ENCODE results near the gene ATP11B. TPM values are rescaled to one million over a fixed set of nuclear protein-coding genes. Genes with fewer than 3 reads are reported as not detected.

Gene ATP11B
- total RNA-seq, 2 experiments from 2014 or later, result 64.6 to 86.7 TPM

GRCh38 chr3:182896553-182896952, 103.2 kb downstream of the ATP11B start:
- CTCF ChIA-PET, result interaction anchor here (0.9 kb wide), 1 partner anchor 13 kb away, joined by 3 read pairs; no protein-coding TSS in a partner anchor
- POLR2A ChIA-PET, result no interaction called here
- intact Hi-C loops (cut with DNase I, micrococcal nuclease), result no loop called here
- H3K36me3 Mint-ChIP-seq (ENCODE audit: low read depth), result peaks cover 20% of the 10 kb centered on the region
- H3K4me1 Mint-ChIP-seq, result no peaks in the 10 kb centered on the region
- H3K4me3 Mint-ChIP-seq, result no peak overlapping the region
- DNase-seq (no peak), ATAC-seq (no peak)
- no peak overlapping the region for H3K27ac Mint-ChIP-seq
- H3K27me3 Mint-ChIP-seq, result no peaks in the 10 kb centered on the region
- H3K9me3 Mint-ChIP-seq (ENCODE audit: low read depth), result no peaks in the 10 kb centered on the region

- ATAC-seq (no peak), DNase-seq (no peak)
- Mint-ChIP-seq H3K9me3 (ENCODE audit: low read depth) (no peaks in the 10 kb centered on the region), H3K4me3 (no peak overlapping the region), H3K36me3 (ENCODE audit: low read depth) (peaks cover 22% of the 10 kb centered on the region), H3K27ac (no peak overlapping the region), H3K4me1 (no peaks in the 10 kb centered on the region), H3K27me3 (no peaks in the 10 kb centered on the region)
- intact Hi-C loops (cut with DNase I, micrococcal nuclease), result loop anchor here in 1 of 2 experiments (10.0 kb wide), 1 partner anchor 187 kb away; no protein-coding TSS in a partner anchor
- ChIA-PET CTCF (interaction anchor here (0.6 to 1.3 kb wide), 2 partner anchors 47 to 184 kb away, joined by 3 to 4 read pairs; no protein-coding TSS in a partner anchor), POLR2A (no interaction called here)
These were observed 108.9 kb downstream of the ATP11B start for GRCh38 chr3:182902236-182902635.

GRCh38 chr3:182904164-182904563, 110.9 kb downstream of the ATP11B start:
- Mint-ChIP-seq H3K9me3 (ENCODE audit: low read depth) (no peaks in the 10 kb centered on the region), H3K27me3 (no peaks in the 10 kb centered on the region), H3K36me3 (ENCODE audit: low read depth) (peaks cover 19% of the 10 kb centered on the region), H3K27ac (no peak overlapping the region), H3K4me1 (peaks cover 2% of the 10 kb centered on the region), H3K4me3 (no peak overlapping the region)
- DNase-seq, result no peak
- ChIA-PET POLR2A (no interaction called here), CTCF (interaction anchor here (0.7 to 1.1 kb wide), 2 partner anchors 9 to 13 kb away, joined by 3 read pairs; no protein-coding TSS in a partner anchor)
- ATAC-seq, result peak; percentile 23
- intact Hi-C loops (cut with DNase I, micrococcal nuclease), result loop anchor here in 1 of 2 experiments (10.0 kb wide), 1 partner anchor 189 kb away; no protein-coding TSS in a partner anchor

- ChIA-PET POLR2A (interaction anchor here (0.6 kb wide), 1 partner anchor 1980 kb away, joined by 4 read pairs; no protein-coding TSS in a partner anchor), CTCF (interaction anchor here (0.6 to 1.3 kb wide), 3 partner anchors 9 to 76 kb away, joined by 3 to 5 read pairs (median 3); no protein-coding TSS in a partner anchor)
- intact Hi-C loops (cut with DNase I, micrococcal nuclease), result loop anchor here in 1 of 2 experiments (5.0 to 10.0 kb wide), 2 partner anchors 191 to 482 kb away; no protein-coding TSS in a partner anchor
- peak overlapping the region; percentile 65 for H3K27ac Mint-ChIP-seq
- no peak overlapping the region for H3K4me3 Mint-ChIP-seq
- ATAC-seq (no peak), DNase-seq (no peak)
- H3K4me1 Mint-ChIP-seq, result peaks cover 8% of the 10 kb centered on the region
- no peaks in the 10 kb centered on the region for H3K27me3 Mint-ChIP-seq
- peaks cover 13% of the 10 kb centered on the region for H3K36me3 Mint-ChIP-seq (ENCODE audit: low read depth)
- no peaks in the 10 kb centered on the region for H3K9me3 Mint-ChIP-seq (ENCODE audit: low read depth)
These were observed 112.3 kb downstream of the ATP11B start for GRCh38 chr3:182905623-182906022.

GRCh38 chr3:182906036-182906435, 112.7 kb downstream of the ATP11B start:
- Mint-ChIP-seq H3K27me3 (no peaks in the 10 kb centered on the region), H3K4me1 (peaks cover 11% of the 10 kb centered on the region), H3K9me3 (ENCODE audit: low read depth) (no peaks in the 10 kb centered on the region), H3K36me3 (ENCODE audit: low read depth) (peaks cover 13% of the 10 kb centered on the region), H3K4me3 (no peak overlapping the region), H3K27ac (peak overlapping the region; percentile 65)
- DNase-seq, result no peak
- CTCF ChIA-PET, result interaction anchor here (0.7 to 1.3 kb wide), 2 partner anchors 9 to 76 kb away, joined by 3 to 5 read pairs; no protein-coding TSS in a partner anchor
- intact Hi-C loops (cut with DNase I, micrococcal nuclease), result loop anchor here in 1 of 2 experiments (5.0 to 10.0 kb wide), 2 partner anchors 191 to 481 kb away; no protein-coding TSS in a partner anchor
- POLR2A ChIA-PET, result no interaction called here
- no peak for ATAC-seq

- POLR2A ChIA-PET, result no interaction called here
- DNase-seq (no peak), ATAC-seq (no peak)
- intact Hi-C loops (cut with DNase I, micrococcal nuclease), result loop anchor here in 1 of 2 experiments (2.0 to 10.0 kb wide), 3 partner anchors 70 to 479 kb away; no protein-coding TSS in a partner anchor
- Mint-ChIP-seq H3K36me3 (ENCODE audit: low read depth) (peaks cover 10% of the 10 kb centered on the region), H3K4me1 (peaks cover 31% of the 10 kb centered on the region), H3K27me3 (no peaks in the 10 kb centered on the region), H3K27ac (no peak overlapping the region), H3K9me3 (ENCODE audit: low read depth) (no peaks in the 10 kb centered on the region), H3K4me3 (no peak overlapping the region)
- CTCF ChIA-PET, result interaction anchor here (1.1 to 1.8 kb wide), 4 partner anchors 9 to 89 kb away, joined by 3 to 4 read pairs (median 3); no protein-coding TSS in a partner anchor
These were observed 115.2 kb downstream of the ATP11B start for GRCh38 chr3:182908471-182908870.

GRCh38 chr3:182909318-182910040, 116.2 kb downstream of the ATP11B start:
- DNase-seq, result no peak
- Mint-ChIP-seq H3K4me3 (no peak overlapping the region), H3K27me3 (no peaks in the 10 kb centered on the region), H3K36me3 (ENCODE audit: low read depth) (peaks cover 14% of the 10 kb centered on the region), H3K4me1 (peaks cover 39% of the 10 kb centered on the region), H3K27ac (no peak overlapping the region), H3K9me3 (ENCODE audit: low read depth) (no peaks in the 10 kb centered on the region)
- ChIA-PET CTCF (interaction anchor here (0.6 to 1.9 kb wide), 13 partner anchors 9 to 550 kb away, joined by 3 to 7 read pairs (median 3); no protein-coding TSS in a partner anchor), POLR2A (interaction anchor here (0.5 kb wide), 1 partner anchor 8 kb away, joined by 3 read pairs; no protein-coding TSS in a partner anchor)
- ATAC-seq, result peak; percentile 57
- intact Hi-C loops (cut with DNase I, micrococcal nuclease), result loop anchor here (2.0 to 10.0 kb wide), 4 partner anchors 58 to 478 kb away; no protein-coding TSS in a partner anchor

GRCh38 chr3:182910936-182911781, 117.9 kb downstream of the ATP11B start:
- DNase-seq (no peak), ATAC-seq (no peak)
- ChIA-PET CTCF (interaction anchor here (1.2 to 1.9 kb wide), 2 partner anchors 13 to 22 kb away, joined by 4 to 7 read pairs; no protein-coding TSS in a partner anchor), POLR2A (no interaction called here)
- H3K27me3 Mint-ChIP-seq, result no peaks in the 10 kb centered on the region
- H3K27ac Mint-ChIP-seq, result peak overlapping the region; percentile 63
- peaks cover 13% of the 10 kb centered on the region for H3K36me3 Mint-ChIP-seq (ENCODE audit: low read depth)
- H3K9me3 Mint-ChIP-seq (ENCODE audit: low read depth), result no peaks in the 10 kb centered on the region
- H3K4me3 Mint-ChIP-seq, result no peak overlapping the region
- intact Hi-C loops (cut with DNase I, micrococcal nuclease), result loop anchor here (5.0 kb wide), 2 partner anchors 56 to 476 kb away; no protein-coding TSS in a partner anchor
- H3K4me1 Mint-ChIP-seq, result peaks cover 43% of the 10 kb centered on the region

GRCh38 chr3:182911782-182912111, 118.4 kb downstream of the ATP11B start:
- H3K4me3 Mint-ChIP-seq, result no peak overlapping the region
- peaks cover 11% of the 10 kb centered on the region for H3K36me3 Mint-ChIP-seq (ENCODE audit: low read depth)
- H3K27ac Mint-ChIP-seq, result peak overlapping the region; percentile 63
- intact Hi-C loops (cut with DNase I, micrococcal nuclease), result loop anchor here (5.0 kb wide), 2 partner anchors 56 to 476 kb away; no protein-coding TSS in a partner anchor
- DNase-seq (no peak), ATAC-seq (no peak)
- H3K9me3 Mint-ChIP-seq (ENCODE audit: low read depth), result no peaks in the 10 kb centered on the region
- ChIA-PET CTCF (no interaction called here), POLR2A (no interaction called here)
- no peaks in the 10 kb centered on the region for H3K27me3 Mint-ChIP-seq
- H3K4me1 Mint-ChIP-seq, result peaks cover 43% of the 10 kb centered on the region

GRCh38 chr3:182912474-182912873, 119.2 kb downstream of the ATP11B start:
- H3K9me3 Mint-ChIP-seq (ENCODE audit: low read depth), result no peaks in the 10 kb centered on the region
- peaks cover 43% of the 10 kb centered on the region for H3K4me1 Mint-ChIP-seq
- ChIA-PET POLR2A (no interaction called here), CTCF (interaction anchor here (0.7 to 1.3 kb wide), 2 partner anchors 105 to 185 kb away, joined by 4 read pairs; no protein-coding TSS in a partner anchor)
- H3K27me3 Mint-ChIP-seq, result no peaks in the 10 kb centered on the region
- DNase-seq, result no peak
- no peak overlapping the region for H3K4me3 Mint-ChIP-seq
- peak overlapping the region; percentile 39 for H3K27ac Mint-ChIP-seq
- H3K36me3 Mint-ChIP-seq (ENCODE audit: low read depth), result peaks cover 11% of the 10 kb centered on the region
- intact Hi-C loops (cut with DNase I, micrococcal nuclease), result loop anchor here (5.0 kb wide), 2 partner anchors 55 to 475 kb away; no protein-coding TSS in a partner anchor
- ATAC-seq, result no peak

GRCh38 chr3:182913889-182914288, 120.6 kb downstream of the ATP11B start:
- DNase-seq (no peak), ATAC-seq (peak; percentile 31)
- H3K36me3 Mint-ChIP-seq (ENCODE audit: low read depth), result peaks cover 11% of the 10 kb centered on the region
- POLR2A ChIA-PET, result no interaction called here
- H3K27me3 Mint-ChIP-seq, result no peaks in the 10 kb centered on the region
- peaks cover 43% of the 10 kb centered on the region for H3K4me1 Mint-ChIP-seq
- peak overlapping the region; percentile 65 for H3K27ac Mint-ChIP-seq
- CTCF ChIA-PET, result interaction anchor here (1.0 kb wide), 1 partner anchor 9 kb away, joined by 3 read pairs; no protein-coding TSS in a partner anchor
- H3K9me3 Mint-ChIP-seq (ENCODE audit: low read depth), result no peaks in the 10 kb centered on the region
- H3K4me3 Mint-ChIP-seq, result no peak overlapping the region
- intact Hi-C loops (cut with DNase I, micrococcal nuclease), result loop anchor here (5.0 kb wide), 2 partner anchors 53 to 473 kb away; no protein-coding TSS in a partner anchor
